Activated CD8-positive, alpha-beta memory T cell treated with anti-CD3 and anti-CD28 coated beads, Interleukin-2, amount 50 U/mL, for 1 hour (primary cell): ENCODE data around the gene LYPD6B.
"Not testable (repeated sequence)": the region's sequence is repeated elsewhere in the genome, so short reads cannot be mapped to it uniquely, and the experiment has no call there.

ENCODE experiments used
- DNase-seq: peaks from one replicate; pipeline ENCODE4 v3.0.0-alpha.2; 2020; ENCODE audit errors: extremely low read depth

Gene LYPD6B

GRCh38 chr2:149191915-149192314, 153.4 kb downstream of the LYPD6B start:
- no peak for DNase-seq

- DNase-seq: no peak
Measured at GRCh38 chr2:149192427-149192826, 153.9 kb downstream of the LYPD6B start.

DNA sequence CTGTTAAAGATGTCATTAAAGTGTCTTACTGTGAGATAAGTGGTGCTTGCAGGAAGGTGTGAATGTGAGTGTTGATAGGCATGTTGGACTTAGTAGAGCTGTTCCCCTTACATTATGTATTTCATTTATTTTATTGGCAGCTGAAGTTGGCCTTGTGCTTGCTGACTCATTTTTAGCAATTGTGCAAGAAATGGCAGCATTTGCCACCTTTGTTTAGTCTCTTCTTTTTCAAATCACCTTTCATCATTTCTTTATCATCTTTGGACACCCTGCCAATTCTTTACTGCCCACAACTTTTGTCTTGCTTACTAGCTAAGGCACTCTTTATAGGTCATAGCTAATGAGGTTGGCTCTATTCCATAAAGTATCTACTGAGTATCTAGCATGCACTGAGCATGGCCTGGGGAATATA, 161.6 kb downstream of the LYPD6B start:
- DNase-seq: no peak

- DNase-seq: no peak
Measured at GRCh38 chr2:149204686-149205085, 166.2 kb downstream of the LYPD6B start.

DNA sequence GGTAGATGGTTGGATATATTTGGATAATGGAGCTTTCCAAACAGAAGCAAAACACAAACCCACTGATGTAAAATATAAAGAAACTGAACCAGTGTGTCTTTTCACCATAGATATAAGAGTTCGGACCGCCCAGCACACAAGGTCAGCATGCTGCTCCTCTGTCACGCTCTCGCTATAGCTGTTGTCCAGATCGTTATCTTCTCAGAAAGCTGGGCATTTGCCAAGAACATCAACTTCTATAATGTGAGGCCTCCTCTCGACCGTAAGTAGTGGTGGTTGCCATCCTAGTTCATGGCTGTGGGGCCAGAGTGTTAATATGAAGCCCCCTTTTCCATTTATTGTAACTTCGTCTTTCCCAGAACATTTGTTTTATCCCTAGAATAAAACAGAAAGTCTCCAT, 166.6 kb downstream of the LYPD6B start:
- DNase-seq: no peak

DNA sequence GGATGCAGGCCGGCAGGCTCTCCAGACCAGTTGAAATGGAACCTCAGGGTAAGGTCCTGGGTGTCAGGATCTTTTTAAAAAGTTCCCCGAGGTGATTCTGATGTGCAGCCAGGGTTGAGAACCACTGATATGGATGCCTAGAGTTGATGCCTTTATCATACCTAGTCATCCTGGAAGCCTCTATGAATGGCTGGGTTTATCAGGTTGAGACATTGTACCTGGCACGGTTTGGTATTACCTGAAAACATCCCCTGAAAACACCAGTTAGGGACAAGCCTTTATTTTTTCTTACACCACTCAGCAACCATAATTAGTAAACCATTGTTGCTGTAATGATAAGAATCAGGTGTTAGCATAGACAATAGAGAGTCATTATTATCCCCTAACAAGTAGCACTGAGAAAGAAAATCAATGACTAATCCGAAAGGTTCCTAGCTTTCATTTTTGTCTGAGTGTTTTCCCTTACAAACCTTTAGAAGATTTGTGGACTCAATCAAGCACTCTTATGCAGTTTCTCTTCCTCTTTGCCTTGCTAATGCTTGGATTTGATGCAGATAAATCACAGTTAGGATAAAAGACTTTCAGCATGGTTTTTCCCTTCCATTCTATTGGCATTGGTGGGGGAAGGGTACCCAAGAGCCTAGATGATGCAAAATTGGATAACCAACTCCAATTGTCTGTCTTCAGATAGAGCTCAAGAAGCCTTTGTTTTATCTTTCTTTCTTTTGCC, 175.4 kb downstream of the LYPD6B start:
- no peak for DNase-seq

- no peak for DNase-seq
Measured at GRCh38 chr2:149218497-149218896, 180.0 kb downstream of the LYPD6B start.

DNA sequence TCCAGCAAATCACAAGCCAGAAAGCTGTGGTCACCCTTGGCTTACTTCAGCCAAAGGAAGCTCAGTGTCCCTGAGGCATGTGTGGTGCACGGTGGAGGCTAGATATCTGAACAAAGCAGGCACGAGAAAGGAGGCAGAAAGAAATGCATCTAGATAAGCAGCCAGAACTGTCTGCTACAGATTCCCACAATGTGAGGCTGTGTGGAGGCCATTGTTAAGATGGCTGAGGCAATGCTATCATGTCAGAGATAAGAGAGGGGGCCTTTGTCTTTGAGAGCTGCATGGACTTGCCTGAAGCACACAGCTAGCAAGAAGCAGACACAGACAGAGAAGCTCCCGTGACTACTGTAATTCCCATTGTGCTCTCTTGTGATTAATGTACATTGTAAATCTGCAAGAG, 181.4 kb downstream of the LYPD6B start:
- DNase-seq: no peak

GRCh38 chr2:149221002-149221401, 182.5 kb downstream of the LYPD6B start:
- DNase-seq: no peak

DNA sequence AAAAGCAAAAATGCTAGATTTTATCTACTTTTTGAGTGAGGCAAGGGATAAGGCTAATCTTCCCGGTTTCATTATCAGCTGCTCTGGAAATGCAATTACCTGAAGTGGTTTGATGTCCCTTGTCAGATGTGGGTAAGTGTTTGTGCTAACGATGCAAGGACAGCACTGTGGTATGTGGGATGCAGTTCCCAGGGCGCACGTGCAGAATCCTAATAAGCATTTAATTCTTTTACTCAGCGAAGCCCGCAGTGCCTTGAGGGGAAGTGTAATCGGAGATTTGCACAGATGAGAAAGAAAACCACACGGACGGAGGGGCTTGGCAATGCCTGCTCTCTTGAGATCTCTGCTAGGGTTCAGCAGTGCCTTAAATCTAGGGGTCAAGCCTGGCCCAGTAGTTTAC, 183.4 kb downstream of the LYPD6B start:
- DNase-seq: no peak

DNA sequence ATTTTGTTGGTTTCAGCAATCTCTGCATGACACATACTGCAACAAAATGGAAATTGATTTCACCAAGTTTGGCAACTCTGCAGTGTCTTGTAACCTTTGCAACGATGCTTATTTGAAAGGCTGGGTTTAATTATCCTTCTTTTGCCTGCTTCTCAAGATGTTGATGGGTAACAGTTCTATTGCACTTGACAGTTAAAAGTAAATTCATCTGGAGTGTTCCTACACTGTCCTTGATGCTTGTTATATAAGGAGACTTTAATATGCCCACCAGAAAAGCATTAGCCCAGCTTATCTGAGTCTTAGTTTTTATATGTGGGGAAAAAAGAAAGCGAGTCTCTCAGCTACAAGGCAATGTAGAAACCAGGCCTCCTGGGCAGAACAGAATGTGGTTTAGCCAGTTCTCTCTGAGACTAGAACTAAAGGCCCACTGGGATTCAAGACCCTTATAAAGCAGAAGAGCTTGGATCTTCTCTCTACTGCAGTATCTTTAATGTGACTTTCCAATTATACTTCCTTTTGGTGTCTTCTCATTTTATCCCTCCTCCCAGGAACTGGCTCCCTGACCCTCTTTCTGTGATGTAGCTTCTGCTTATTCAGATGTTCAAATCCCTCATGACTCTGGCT, 185.1 kb downstream of the LYPD6B start:
- no peak for DNase-seq

DNA sequence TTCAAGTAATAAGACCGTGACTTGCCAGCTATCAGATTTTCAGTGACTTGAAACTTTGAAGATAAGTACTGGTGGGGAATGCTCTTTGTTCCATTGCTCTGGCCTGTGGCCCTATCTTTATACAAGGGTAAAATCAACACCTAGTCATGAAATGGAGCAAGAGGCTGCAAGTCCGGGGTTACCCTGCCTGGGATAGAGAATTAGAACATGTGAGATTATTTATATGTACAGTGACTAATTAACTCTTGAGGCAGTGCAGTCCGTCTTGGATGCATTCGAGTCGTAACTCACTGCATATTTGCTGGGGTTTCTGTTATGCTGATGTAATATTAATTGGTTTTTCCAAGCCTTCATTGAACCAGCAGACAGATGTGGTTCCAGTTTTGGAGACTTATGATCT, 186.0 kb downstream of the LYPD6B start:
- DNase-seq: no peak

DNA sequence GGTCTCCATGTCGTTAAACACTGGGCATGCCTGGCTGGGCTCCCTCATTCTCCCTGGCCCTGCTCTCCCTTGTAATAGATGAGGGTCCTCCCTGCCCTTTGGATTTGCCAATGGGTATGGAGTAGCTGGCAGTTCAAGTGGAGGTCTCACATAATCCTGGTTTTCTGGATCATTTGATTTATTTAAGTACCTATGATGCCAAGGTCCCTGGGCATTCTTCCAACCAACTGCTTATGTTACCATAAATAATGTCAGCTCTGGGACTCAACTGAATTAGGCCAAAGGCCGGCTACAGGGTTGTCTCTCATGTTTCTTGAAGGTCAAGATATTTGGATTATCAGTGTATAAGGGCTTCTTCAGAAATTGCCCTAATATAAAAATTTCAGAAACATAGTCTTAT, 186.9 kb downstream of the LYPD6B start:
- no peak for DNase-seq

DNA sequence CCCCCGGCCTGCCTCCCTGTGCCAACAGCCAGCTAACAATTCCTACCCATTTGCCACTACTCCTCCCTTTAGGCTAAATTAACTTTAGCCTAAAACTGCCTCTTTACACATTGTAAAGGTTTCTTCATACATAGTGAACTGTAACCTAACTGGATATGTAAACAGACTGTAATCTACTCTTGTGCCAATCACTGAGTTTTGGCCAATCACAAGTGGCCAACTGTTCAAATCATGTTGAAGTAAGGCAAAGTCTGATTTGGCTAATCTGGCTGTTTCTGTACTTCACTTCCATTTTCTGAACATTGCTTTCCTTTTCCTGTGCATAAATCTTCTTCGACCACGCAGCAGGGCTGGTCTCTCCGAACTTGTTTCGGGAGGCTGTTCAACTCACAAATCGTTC, 188.3 kb downstream of the LYPD6B start:
- DNase-seq: no peak

GRCh38 chr2:149235816-149236375, 197.4 kb downstream of the LYPD6B start:
- no peak for DNase-seq

GRCh38 chr2:149236410-149236809, 197.9 kb downstream of the LYPD6B start:
- no peak for DNase-seq

DNA sequence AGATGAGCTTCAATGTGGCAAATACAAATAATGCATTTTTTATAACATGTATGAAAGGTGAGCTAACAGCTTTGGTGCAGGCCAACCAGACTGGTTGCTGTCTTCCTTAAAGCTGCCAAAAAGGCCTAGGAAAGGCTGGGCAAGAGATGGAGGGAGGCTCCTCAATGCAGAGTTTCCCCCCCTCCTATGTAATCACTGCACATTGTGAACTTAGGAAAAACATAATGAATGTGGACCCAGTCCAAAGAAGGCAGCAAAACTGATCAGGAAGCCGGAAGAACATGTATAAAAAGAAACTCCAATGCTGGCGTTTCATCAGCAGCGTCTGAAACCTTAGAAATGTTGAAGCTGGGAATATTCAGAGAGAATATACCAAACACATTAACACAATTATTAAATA, 207.7 kb downstream of the LYPD6B start:
- no peak for DNase-seq

- not testable (repeated sequence) for DNase-seq
Measured at GRCh38 chr2:149251436-149251835, 212.9 kb downstream of the LYPD6B start.

DNA sequence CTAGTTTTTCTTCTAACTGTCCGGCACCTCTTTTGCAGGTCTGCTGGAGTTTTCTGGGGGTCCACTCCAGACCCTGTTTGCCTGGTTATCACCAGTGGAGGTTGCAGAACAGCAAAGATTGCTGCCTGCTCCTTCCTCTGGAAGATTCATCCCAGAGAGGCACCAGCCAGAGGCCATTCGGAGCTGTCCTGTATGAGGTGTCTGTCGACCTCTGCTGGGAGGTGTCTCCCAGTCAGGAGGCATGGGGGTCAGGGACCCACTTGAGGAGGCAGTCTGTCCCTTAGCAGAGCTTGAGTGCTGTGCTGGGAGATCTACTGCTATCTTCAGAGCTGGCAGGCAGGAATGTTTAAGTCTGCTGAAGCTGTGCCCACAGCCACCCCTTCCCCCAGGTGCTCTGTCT, 218.4 kb downstream of the LYPD6B start:
- not testable (repeated sequence) for DNase-seq

- no peak for DNase-seq
Measured at GRCh38 chr2:149258531-149258930, 220.0 kb downstream of the LYPD6B start.

DNA sequence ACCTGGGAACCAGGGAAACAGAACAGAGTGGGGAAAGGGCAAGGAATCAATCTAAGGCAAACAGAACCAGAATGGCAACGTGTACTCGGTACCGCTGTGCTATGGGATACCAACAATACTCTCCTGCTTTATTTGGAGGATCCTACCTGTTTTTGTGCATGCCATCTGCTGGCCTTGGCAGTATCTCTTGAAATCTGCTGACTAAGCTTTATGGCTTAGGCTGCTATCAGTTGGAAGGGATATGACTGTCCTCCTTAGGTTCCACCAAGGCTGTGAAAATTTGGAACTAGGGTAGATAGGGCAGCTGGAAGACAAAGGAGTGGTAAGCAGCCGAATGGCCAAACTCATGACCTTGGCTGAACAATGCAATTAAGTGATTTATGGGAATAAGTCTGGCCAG, 220.6 kb downstream of the LYPD6B start:
- no peak for DNase-seq

- no peak for DNase-seq
Measured at GRCh38 chr2:149261692-149262091, 223.2 kb downstream of the LYPD6B start.
